ENCODE data around the gene PLAAT4. TPM values are rescaled to one million over a fixed set of nuclear protein-coding genes. Genes with fewer than 3 reads are reported as not detected.
"Not testable (repeated sequence)": the region's sequence is repeated elsewhere in the genome, so short reads cannot be mapped to it uniquely, and the experiment has no call there.

Gene PLAAT4
- total RNA-seq, 4 donors from 2014 or later: 2.2 to 8.3 (median 6.2) TPM

- DNase-seq (ENCODE audit: low spot score in 2 of 2): no peak
- 58 to 73% methylated on average over 15 of the region's 15 CpGs for WGBS, 2 donors
- H3K4me3 ChIP-seq (ENCODE audit: low read depth, poor library complexity, severe bottlenecking): no peak overlapping the region
- no peak for TF ChIP-seq POLR2A (IDR thresholded peaks at IDR 0.05)
- intact Hi-C loops (cut with DNase I; ENCODE audit: low total_unique reads): no loop called here
These were observed 37.6 kb downstream of the PLAAT4 start for GRCh38 chr11:63573881-63574855.

GRCh38 chr11:63574856-63575602 lies 38.4 kb downstream of the PLAAT4 start:
- TF ChIP-seq CTCF (IDR thresholded peaks at IDR 0.05) (no peak), POLR2A (IDR thresholded peaks at IDR 0.05) (no peak)
- DNase-seq (ENCODE audit: low spot score in 2 of 2): peak in 1 of 2 donors; percentile 56
- 47 to 61% methylated on average over 10 of the region's 10 CpGs for WGBS, 2 donors
- no peak overlapping the region for H3K4me3 ChIP-seq (ENCODE audit: low read depth, poor library complexity, severe bottlenecking)
- intact Hi-C loops (cut with DNase I; ENCODE audit: low total_unique reads): no loop called here

- DNase-seq (ENCODE audit: low spot score in 2 of 2); intact Hi-C loops (cut with DNase I; ENCODE audit: low total_unique reads); H3K4me3 ChIP-seq (ENCODE audit: low read depth, poor library complexity, severe bottlenecking): not testable (repeated sequence)
- WGBS, 2 donors: 93 to 95% methylated on average over 3 of the region's 3 CpGs
These were observed 42.3 kb downstream of the PLAAT4 start for GRCh38 chr11:63578882-63579281.

GRCh38 chr11:63581224-63581623 lies 44.6 kb downstream of the PLAAT4 start:
- DNase-seq (ENCODE audit: low spot score in 2 of 2); intact Hi-C loops (cut with DNase I; ENCODE audit: low total_unique reads); H3K4me3 ChIP-seq (ENCODE audit: low read depth, poor library complexity, severe bottlenecking): not testable (repeated sequence)
- 54 to 59% methylated on average over 7 of the region's 7 CpGs for WGBS, 2 donors

GRCh38 chr11:63583357-63583677 lies 46.7 kb downstream of the PLAAT4 start:
- no peak overlapping the region for H3K4me3 ChIP-seq (ENCODE audit: low read depth, poor library complexity, severe bottlenecking)
- no peak for DNase-seq (ENCODE audit: low spot score in 2 of 2)
- TF ChIP-seq CTCF (IDR thresholded peaks at IDR 0.05): no peak
- intact Hi-C loops (cut with DNase I; ENCODE audit: low total_unique reads): no loop called here

GRCh38 chr11:63586451-63587166 lies 50.0 kb downstream of the PLAAT4 start:
- DNase-seq (ENCODE audit: low spot score in 2 of 2): no peak
- 92% methylated on average over 6 of the region's 6 CpGs for WGBS, 2 donors
- TF ChIP-seq POLR2A (IDR thresholded peaks at IDR 0.05) (no peak), CTCF (IDR thresholded peaks at IDR 0.05) (no peak)
- H3K4me3 ChIP-seq (ENCODE audit: low read depth, poor library complexity, severe bottlenecking): no peak overlapping the region
- intact Hi-C loops (cut with DNase I; ENCODE audit: low total_unique reads): no loop called here

- TF ChIP-seq CTCF (IDR thresholded peaks at IDR 0.05) (no peak), POLR2A (IDR thresholded peaks at IDR 0.05) (no peak)
- no peak overlapping the region for H3K4me3 ChIP-seq (ENCODE audit: low read depth, poor library complexity, severe bottlenecking)
- WGBS, 2 donors: 74 to 76% methylated on average over 3 of the region's 3 CpGs
- DNase-seq (ENCODE audit: low spot score in 2 of 2): no peak
- intact Hi-C loops (cut with DNase I; ENCODE audit: low total_unique reads): no loop called here
These were observed 52.4 kb downstream of the PLAAT4 start for GRCh38 chr11:63589000-63589399.
